ENCODE measurements around the gene ATAD3C.
A peak's percentile ranks its signal among the peaks of the same experiment; 100 is the strongest.
"Not testable (repeated sequence)": the region's sequence is repeated elsewhere in the genome, so short reads cannot be mapped to it uniquely, and the experiment has no call there.

The ATAD3C gene, protein sequence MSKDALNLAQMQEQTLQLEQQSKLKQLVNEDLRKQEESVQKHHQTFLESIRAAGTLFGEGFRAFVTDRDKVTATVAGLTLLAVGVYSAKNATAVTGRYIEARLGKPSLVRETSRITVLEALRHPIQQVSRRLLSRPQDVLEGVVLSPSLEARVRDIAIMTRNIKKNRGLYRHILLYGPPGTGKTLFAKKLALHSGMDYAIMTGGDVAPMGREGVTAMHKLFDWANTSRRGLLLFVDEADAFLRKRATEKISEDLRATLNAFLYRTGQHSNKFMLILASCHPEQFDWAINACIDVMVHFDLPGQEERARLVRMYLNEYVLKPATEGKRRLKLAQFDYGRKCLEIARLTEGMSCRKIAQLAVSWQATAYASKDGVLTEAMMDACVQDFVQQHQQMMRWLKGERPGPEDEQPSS

DNA sequence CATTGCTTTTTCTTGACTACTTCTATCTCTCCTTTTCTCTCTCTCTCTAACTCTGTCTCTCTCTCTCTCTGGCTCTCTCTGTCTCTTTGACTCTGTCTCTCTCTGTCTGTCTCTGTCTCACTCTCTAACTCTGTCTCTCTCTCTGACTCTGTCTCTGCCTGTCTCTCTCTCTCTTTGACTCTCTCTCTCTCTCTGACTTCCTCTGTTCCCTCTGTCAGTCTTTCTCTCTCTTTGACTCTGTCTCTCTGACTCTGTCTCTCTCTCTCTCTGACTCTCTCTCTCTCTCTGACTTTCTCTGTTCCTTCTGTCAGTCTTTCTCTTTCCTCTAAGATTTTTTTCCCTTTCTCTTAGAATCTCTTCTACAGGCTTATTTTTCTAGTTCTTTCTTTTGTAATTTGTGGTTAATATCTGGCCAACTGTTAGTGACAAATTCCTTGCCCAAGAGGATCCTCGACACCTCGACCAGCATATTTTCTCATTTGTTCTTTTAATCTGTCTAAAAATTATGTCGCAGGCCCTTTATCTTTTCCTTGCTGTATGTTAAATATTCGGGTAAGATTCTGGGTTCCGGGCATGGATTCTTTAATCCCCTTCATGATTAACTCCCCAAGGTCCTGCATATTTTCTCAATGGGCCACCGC, at the start of gene ATAD3C:
TSS of gene ATAD3C (plus strand) at position 591 of the 641 bp plus-strand sequence. CDS start 995 bp downstream, outside the sequence.
- no peak for DNase-seq (ENCODE audit: low read depth)

DNA sequence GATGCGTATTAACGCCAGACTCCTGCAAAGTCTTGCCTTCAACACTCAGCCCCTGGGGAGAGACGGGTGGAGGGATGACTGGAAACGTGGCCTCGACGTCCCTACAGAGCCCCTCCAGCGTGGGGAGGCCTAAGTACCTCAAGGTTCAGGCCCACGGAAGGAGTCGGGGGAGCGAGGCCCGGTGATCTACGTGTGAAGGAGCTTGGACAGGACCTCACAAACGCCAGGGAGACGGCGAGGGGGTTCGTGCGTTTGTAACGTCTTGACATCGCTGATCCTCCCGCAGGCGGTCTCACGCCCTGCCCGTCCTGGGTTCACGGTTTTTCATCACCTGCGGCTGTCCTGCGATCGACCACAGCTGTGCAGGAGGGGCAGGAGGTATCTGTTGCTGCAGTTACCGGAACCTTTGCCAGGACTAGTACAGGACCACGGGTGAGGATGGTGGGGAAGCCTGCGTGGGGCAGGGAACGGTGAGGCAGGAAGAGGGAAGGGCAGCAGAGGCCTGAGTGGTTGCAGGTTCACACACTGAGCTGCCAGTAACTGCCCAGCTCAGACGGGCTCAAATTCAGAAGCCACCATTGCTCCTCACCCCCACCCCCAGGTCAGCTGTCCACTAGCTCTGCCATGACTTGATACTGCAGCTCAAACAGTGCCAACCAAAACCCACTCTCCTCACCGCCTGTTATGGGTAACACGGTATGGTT, 49.5 kb upstream of the ATAD3C start:
- no peak for DNase-seq (ENCODE audit: low read depth)

DNA sequence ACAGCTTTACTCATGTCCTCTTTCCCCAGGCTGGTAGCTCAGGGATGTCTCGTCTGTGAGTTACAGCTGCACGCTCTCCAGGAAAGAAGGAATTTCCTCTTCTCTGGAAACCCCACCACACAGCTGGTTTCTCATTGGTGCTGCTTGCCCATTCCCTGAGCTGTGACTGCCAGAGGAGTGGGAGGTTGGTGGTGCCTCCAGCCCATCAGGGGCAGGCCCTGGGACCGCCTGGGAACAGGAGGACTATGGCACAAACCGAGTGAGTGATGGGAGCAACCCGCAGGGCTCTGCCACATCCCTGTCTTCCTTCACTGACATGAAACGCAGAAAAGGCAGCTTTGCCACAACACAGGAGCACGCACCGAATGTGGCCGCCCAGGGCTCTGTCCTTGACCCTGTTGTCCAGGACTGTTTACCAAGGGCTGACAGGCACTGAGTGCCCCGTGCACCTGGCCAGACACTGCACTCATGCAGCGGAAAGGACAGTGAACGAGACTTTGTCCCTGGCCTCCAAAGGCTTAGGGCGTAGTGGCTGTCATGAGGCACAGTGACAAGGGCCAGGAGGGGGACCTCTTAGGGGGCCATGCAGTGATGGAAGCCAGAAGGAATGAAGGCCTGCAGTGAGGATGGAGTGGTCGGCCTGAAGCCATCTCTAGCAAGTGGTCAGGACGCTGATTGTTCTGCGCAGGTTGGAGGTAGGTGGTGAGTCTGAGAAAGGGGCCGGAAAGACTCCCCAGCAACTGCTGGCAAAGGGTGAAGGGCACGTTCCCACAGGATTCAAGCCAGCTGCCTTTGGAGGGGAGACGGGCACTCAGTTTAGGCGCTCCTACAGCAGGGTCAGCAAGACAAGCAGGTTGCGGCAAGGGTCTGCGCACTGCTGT, 48.7 kb upstream of the ATAD3C start:
- DNase-seq (ENCODE audit: low read depth): no peak

DNA sequence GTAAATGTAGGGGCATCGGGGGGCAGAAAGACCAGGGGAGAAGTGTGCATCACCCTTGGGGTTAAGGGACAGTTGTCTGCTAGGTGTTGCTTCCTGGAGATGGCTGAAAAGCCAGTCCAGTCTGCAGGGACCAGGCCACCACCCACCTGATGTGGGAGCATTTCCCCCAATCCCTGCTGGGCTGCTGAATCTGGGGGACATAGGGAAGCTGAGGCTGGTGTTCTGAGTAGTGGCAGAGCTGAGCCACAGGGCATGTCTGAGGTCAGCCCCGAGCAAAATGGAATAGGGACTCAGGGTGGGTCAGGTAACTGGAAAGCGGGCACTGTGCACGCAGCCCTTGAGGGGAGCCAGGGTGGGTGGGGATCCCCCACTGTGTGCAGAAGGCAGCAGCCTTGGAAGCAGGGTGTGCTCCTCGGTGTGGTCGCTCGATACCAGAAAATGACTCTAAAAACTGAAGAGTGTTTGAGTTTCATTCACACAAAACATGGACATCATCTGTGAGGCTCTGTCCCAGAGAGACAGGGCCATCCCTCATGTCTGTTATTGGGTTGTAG, 48.0 kb upstream of the ATAD3C start:
- DNase-seq (ENCODE audit: low read depth): no peak

DNA sequence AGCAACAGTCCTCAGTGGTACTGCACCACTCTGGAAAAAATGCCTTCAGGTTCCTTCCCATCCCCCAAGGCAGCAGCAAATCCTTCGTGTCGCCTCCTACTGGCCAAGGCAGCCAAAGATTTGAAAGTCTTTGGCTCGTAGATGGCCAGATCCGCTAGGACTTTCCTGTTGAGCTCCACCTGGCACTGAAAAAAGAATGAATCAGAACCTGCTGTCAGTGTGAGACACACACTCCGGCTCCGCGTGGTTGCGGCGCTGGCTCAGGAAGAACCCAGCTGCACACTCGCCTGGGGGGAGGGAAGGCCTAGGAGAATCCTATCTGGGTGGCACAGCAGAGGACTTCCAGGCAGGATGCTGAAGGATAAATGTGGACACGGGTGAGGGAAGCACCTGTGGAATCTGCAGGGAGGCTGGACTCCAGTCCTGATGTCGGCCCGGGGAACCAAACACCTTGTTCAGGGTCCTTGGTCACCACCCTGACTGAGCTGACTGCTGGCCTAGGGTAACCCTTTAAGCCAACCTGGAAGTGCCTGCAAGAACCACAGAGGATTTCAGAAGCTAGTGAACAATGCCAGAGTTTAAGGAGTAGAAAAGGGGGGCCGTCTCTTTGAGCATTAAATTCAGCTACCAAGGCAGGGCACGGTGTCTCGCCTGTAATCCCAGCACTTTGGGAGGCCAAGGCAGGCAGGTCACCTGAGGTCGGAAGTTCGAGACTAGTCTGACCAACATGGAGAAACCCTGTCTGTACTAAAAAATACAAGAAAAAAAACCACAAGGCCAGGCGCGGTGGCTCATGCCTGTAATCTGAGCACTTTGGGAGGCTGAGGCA, 47.2 kb upstream of the ATAD3C start:
- DNase-seq (ENCODE audit: low read depth): no peak

DNA sequence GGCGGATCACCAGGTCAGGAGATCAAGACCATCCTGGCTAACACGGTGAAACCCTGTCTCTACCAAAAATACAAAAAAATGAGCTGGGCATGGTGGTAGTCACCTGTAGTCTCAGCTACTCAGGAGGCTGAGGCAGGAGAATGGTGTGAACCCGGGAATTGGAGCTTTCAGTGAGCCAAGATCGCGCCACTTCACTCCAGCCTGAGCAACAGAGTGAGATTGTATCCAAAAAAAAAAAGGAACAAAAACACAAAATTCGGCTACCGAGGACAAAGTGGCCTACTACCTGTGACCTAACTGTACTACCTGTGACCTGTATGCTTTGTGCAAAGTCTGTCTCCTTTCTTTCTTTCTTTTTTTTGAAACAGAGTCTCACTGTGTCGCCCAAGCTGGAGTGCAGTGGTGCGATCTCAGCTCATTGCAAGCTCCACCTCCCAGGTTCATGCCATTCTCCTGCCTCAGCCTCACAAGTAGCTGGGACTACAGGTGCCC, 46.5 kb upstream of the ATAD3C start:
- not testable (repeated sequence) for DNase-seq (ENCODE audit: low read depth)

DNA sequence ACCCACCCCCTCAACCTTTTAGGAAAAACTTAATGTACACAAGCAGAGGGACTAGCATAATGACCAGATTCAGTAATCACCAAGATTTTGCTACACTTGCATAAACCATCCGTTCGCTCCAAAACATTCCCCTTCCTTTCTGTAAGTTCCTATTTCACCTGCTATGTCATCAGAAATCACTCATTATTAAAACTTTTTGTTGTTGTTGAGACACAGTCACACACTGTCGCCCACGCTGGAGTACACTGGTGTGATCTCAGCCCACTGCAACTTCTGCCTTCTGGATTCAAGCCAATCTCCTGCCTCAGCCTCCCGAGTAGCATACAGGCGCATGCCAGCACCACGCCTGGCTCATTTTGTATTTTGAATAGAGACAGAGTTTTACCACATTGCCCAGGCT, 45.8 kb upstream of the ATAD3C start:
- no peak for DNase-seq (ENCODE audit: low read depth)

DNA sequence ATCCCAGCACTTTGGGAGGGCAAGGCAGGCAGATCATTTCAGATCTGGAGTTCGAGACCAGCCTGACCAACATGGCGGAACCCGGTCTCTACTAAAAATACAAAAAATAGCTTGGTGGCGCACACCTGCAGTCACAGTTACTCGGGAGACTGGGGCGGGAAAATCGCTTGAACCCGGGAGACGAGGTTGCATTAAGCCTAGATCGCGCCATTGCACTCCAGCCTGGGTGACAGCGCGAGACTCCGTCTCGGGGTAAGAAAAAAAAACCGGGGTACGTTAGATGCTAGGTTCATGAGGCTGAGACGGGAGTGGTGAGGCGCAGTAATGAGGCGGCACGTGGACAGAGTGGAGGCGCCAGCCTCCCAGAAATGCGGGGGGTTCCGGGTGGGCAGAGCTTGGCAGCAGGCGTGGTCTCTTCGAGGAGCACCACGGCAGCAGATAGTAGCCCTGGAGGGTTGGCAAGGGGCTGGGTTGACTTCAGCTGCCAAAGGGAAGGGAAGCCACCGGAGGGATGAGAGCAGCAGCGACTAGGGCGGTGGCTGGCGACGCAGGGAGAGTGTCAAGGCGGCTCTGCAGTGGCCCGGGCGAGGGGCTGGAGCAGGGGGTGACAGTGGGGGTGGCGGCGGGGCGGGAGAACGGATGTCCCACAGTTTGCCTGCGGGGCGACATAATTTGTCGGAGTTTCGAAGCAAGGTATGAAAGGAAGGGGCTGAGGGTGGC, 43.2 kb upstream of the ATAD3C start:
- no peak for DNase-seq (ENCODE audit: low read depth)

DNA sequence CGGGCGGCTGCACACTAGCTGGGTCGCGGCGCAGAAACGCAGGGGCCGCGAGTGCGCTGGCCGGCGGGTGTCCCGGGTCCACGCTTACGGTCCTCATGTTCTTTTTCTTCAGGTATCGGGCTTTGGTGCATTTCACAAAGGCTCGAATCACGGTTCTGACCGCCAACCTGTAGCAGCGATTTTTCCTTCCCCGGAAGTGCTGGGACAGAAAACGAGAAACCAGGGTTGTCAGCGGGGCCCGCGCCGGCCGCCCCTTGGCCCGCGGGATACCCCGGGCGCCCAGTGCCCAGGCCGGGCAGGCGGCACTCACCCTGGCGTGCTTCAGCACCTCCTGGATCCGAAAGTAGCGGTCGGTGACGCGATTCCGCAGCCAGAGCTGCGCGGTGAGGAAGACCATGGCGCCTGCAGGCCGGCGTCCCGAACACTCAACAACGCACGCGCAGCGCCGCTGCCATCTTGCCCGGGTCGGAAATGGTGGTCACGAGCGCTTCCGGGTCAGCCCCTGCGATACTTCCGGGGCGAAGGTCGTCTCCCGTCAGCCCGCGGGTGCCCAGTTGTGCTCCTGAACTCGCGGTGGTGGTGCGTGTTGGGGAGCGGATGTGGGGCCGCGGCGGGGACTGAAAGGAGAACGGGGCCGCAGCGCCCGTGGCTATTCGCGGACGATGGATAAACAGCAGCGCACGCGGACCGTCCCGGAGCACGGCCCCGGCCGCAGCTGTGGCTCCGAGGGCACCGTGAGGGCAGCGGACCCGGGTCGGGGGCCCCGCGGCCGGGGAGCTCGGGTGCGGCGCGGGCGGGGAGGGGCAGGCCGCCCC, 42.5 kb upstream of the ATAD3C start, which contains the start of gene MRPL20:
TSS of gene MRPL20 (minus strand) at position 473 of the 815 bp plus-strand sequence. CDS start at position 397, 76 bp downstream.
- DNase-seq (ENCODE audit: low read depth): peak; percentile 76

DNA sequence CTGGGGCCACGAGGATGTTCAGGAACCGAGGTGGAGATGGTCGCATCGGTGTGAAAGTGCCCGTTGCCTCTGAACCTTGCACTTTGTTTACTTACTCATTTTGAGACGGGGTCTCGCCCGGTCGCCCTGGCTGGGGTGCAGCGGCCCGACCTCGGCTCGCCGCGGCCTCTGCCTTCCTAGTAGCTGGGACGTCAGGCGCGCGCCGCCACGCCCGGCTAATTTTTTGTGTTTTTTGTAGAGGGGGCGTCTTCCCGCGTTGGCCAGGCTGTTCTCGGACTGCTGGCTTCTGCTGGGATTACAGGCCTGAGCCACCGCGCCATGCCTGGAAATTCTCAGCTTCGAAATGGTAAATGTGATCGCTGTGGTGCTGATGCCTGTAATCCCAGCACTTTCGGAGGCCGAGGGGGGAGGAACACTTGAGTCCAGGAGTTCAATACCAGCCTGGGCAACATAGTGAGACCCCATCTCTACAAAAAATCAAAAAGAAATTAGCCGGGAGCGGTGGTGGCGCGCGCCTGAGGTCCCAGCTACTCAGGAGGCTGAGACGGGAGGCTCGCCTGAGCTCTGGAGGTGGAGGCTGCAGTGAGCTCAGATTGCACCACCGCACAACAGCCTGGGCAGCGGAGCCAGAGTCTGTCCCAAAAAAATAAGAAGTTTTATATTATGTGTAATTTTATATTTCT, 41.7 kb upstream of the ATAD3C start:
- no peak for DNase-seq (ENCODE audit: low read depth)

DNA sequence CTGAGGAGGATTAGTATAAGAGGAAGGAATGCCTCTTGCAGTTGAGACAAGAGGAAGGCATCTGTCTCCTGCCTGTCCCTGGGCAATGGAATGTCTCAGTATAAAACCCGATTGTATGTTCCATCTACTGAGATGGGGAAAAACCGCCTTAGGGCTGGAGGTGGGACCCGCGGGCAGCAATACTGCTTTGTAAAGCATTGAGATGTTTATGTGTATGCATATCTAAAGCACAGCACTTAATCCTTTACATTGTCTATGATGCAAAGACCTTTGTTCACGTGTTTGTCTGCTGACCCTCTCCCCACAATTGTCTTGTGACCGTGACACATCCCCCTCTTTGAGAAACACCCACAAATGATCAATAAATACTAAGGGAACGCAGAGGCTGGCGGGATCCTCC, 39.3 kb upstream of the ATAD3C start:
- not testable (repeated sequence) for DNase-seq (ENCODE audit: low read depth)

DNA sequence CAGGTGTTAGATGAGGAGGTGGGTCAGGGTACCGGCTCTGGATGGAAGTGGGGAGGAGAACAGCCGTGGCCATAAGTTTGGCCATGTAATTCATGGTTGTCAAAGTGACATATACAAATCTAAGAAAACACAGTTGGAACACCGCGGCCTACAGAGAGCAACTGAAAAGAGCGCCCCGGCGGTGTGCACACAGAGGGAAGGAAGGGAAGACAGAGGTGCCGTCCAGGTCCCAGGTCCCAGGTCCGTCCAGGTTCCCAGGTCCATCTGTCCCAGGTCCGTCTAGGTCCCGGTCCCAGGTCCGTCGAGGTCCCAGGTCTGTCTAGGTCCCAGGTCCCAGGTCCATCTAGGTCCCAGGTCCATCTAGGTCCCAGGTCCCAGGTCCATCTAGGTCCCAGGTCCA, 37.9 kb upstream of the ATAD3C start:
- DNase-seq (ENCODE audit: low read depth): no peak

DNA sequence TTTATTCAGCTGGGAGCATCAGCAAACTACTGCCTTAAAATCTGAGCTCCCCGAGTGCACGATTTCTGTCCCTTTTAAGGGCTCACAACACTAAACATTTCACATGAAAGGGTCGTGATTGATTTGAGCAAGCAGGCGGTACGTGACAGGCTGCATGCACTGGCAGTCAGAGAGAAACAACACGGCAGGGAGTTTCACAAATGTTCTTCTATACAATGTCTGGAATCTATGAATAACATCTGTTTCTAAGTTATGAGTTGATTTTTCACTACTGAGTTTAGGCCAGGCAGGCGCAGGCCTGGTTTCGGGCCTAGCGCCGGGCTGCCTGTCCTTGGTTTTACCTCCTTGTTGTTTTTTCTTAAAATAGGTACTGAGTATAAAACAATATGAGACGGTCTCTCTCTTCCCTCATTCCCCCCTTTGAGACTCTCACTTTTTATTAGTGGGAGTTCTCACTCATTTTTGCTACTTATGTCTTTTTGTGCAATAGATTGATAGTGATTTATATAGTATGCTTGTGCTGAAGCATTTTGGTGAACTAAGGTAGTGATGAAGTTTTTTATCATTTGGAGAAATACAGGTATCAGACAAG, 37.1 kb upstream of the ATAD3C start:
- not testable (repeated sequence) for DNase-seq (ENCODE audit: low read depth)

DNA sequence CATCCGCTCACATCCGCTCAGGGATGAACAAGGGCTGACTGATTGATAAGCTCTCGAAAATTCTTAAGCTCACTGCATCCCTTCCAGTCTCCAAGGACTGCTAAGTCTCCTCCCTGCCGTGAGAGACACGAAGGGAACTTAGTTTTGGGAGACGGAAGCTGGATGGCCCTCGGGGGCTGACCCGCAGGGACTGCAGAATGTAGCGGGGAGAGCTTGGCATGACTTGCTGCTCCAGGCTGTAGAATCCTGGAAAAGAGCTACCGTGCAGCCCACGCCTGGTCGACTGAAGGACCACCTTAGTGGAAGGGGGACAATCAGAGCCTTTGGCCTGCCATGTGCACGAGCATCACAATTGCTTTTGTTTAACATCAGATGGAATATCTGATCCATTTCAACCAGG, 33.7 kb upstream of the ATAD3C start:
- DNase-seq (ENCODE audit: low read depth): no peak

DNA sequence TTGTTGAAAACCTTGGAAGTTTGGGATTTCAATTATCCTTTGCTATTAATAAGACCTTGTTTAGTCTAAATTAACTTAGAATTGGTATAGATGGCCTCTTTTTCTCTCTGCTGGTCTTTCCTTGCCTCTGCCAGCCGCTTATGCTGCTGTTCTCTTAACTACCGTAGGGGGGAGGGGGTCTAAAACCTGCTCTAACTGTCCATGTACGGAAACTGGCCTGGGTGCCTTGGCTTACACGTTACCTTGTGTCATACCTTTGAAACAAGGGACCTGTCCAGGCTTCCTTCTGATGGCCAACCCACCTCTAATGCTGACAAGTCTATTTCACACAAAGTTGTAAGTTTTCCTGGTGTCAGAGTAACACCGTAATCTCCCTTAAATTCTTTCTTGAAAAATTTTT, 32.1 kb upstream of the ATAD3C start:
- DNase-seq (ENCODE audit: low read depth): not testable (repeated sequence)

DNA sequence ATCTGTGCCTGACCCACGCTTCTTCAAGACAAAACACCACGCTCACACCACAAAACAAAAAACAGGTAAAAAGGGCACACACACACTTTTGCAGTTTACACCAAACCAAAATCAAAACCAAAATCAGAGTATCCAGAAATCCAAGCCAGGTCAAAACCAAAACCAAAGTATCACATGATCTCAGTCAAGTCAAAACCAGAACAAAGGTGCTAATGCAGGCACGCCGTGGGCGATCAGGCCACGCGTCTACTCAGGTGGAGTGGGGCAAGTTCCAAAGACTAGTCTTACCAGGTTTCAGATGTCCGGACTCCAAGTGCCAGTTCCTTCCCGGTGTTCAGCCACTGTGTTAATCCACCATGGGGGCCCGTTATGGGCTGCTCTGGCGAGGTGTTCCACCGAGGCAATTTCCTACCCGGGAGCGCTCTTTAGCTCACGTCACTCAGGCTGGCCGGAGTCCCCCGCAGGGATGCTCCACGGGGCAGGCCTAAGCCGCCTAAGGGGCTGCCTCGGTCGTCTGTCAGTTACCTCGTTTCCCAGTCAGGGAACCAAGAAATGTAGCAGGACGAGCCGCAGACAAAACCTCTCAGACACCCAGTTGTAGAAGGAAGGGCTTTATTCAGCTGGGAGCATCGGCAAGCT, 31.5 kb upstream of the ATAD3C start:
- not testable (repeated sequence) for DNase-seq (ENCODE audit: low read depth)
